ENCODE results near the gene IMPDH2. TPM values are rescaled to one million over a fixed set of nuclear protein-coding genes. Genes with fewer than 3 reads are reported as not detected.
A peak's percentile ranks its signal among the peaks of the same experiment; 100 is the strongest.

IMPDH2 gene
- total and polyA plus RNA-seq, 10 of the 15 experiments (the other 5 are each of a cell fraction or from before 2014, with no cell fraction given) = 190 to 424 (median 345) TPM

GRCh38 chr3:49024449-49024848 lies 4.7 kb downstream of the IMPDH2 start:
- Histone ChIP-seq H3K9ac (ENCODE audit: control insufficient read depth, insufficient read depth, low read length) (no peak overlapping the region), H2AFZ (ENCODE audit: control insufficient read depth, low read depth, low read length) (no peak overlapping the region), H3K4me1 (ENCODE audit: control insufficient read depth, insufficient read depth, low read length) (peaks cover 16% of the 10 kb centered on the region), H3K27me3 (replicated peaks in 1 of 2; ENCODE audit: control insufficient read depth in 2 of 2, insufficient read depth in 2 of 2, low read length in 1 of 2) (no peaks in the 10 kb centered on the region), H3K27ac (ENCODE audit: control insufficient read depth, insufficient read depth) (no peak overlapping the region), H4K20me1 (ENCODE audit: control insufficient read depth, insufficient read depth) (no peaks in the 10 kb centered on the region), H3K9me3 (replicated peaks; ENCODE audit: control insufficient read depth, insufficient read depth, low read length) (no peaks in the 10 kb centered on the region), H3K4me2 (ENCODE audit: control insufficient read depth, insufficient read depth) (no peak overlapping the region), H3K4me3 (no peak overlapping the region), H3K79me2 (ENCODE audit: control insufficient read depth, insufficient read depth, low read length) (peaks cover 66% of the 10 kb centered on the region), H3K36me3 (ENCODE audit: control insufficient read depth in 2 of 2, insufficient read depth in 2 of 2, low read length in 1 of 2) (peaks cover 19% of the 10 kb centered on the region in 2 experiments)
- RAD21 ChIA-PET (ENCODE audit: unreplicated experiment) = no interaction called here
- intact Hi-C loops (cut with micrococcal nuclease; ENCODE audit: unreplicated experiment) = loop anchor here (10.0 kb wide), 2 partner anchors 320 to 650 kb away; partner anchors contain the start of genes APEH and USP4
- no TSS peak for BruUV-seq (replicated peaks)
- TF ChIP-seq HDAC6 (IDR thresholded peaks at IDR 0.05; ENCODE audit: unreplicated experiment) = no peak
- TF ChIP-seq POLR2AphosphoS5 (IDR thresholded peaks at IDR 0.05; ENCODE audit: low read length) = 0 out of 2 replicates have a peak, but pooled peaks have one; percentile 41
- ATAC-seq = no peak
- FAIRE-seq = no peak
- CTCF ChIA-PET = interaction anchor here (0.8 to 3.0 kb wide), 4 partner anchors 17 to 632 kb away, joined by 3 to 15 read pairs (median 4); partner anchors contain the start of gene WDR6
- POLR2A ChIA-PET = interaction anchor here (1.1 to 1.2 kb wide), 2 partner anchors 8 to 34 kb away, joined by 3 to 4 read pairs; partner anchors contain the start of gene P4HTM
- SMC1A ChIA-PET (ENCODE audit: uncharacterized antibody, unreplicated experiment) = interaction anchor here (1.5 to 6.1 kb wide), 3 partner anchors 18 to 133 kb away, joined by 3 to 31 read pairs (median 3); partner anchors contain the start of genes P4HTM and WDR6
- 62% methylated on average over 5 of the region's 5 CpGs for WGBS (ENCODE audit: insufficient coverage, insufficient replicate concordance, low lambda C conversion rate, missing lambda C conversion rate)
- in situ Hi-C loops (cut with MboI) = no loop called here
- no peak for DNase-seq (ENCODE audit: low read depth, low spot score)

DNA sequence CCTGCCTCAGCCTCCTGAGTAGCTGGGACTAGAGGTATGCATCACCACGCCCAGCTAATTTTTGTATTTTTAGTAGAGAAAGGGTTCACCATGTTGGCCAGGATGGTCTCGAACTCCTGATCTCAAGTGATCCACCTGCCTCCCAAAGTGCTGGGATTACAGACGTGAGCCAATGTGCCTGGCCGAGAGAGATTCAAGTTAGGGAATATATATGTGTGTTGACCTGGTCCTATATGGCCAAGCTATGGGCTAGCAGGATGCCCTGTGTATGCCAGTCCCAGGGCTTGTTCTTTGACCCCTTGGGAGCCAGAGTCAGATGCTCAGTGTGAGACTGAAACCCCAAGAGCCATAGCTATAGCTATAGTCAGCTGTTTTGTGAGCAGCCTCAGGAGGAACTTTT lies 5.4 kb downstream of the IMPDH2 start:
- RAD21 ChIA-PET (ENCODE audit: unreplicated experiment) = interaction anchor here (0.9 kb wide), 1 partner anchor 17 kb away, joined by 3 read pairs; the partner anchor contains the start of gene WDR6
- DNase-seq (ENCODE audit: low read depth, low spot score) (no peak), ATAC-seq (no peak), FAIRE-seq (no peak)
- peaks cover 65% of the 10 kb centered on the region for H3K79me2 ChIP-seq (ENCODE audit: control insufficient read depth, insufficient read depth, low read length)
- SMC1A ChIA-PET (ENCODE audit: uncharacterized antibody, unreplicated experiment) = interaction anchor here (1.5 to 6.1 kb wide), 3 partner anchors 17 to 134 kb away, joined by 3 to 31 read pairs (median 3); partner anchors contain the start of genes P4HTM and WDR6
- peaks cover 19% of the 10 kb centered on the region in 2 experiments for H3K36me3 ChIP-seq (ENCODE audit: control insufficient read depth in 2 of 2, insufficient read depth in 2 of 2, low read length in 1 of 2)
- intact Hi-C loops (cut with micrococcal nuclease; ENCODE audit: unreplicated experiment) (loop anchor here (10.0 kb wide), 2 partner anchors 321 to 651 kb away; partner anchors contain the start of genes APEH and USP4), in situ Hi-C loops (cut with MboI) (no loop called here)
- no peaks in the 10 kb centered on the region for H3K9me3 ChIP-seq (replicated peaks; ENCODE audit: control insufficient read depth, insufficient read depth, low read length)
- no peaks in the 10 kb centered on the region for H3K27me3 ChIP-seq (replicated peaks in 1 of 2; ENCODE audit: control insufficient read depth in 2 of 2, insufficient read depth in 2 of 2, low read length in 1 of 2)
- H3K27ac ChIP-seq (ENCODE audit: control insufficient read depth, insufficient read depth) = no peak overlapping the region
- WGBS (ENCODE audit: insufficient coverage, insufficient replicate concordance, low lambda C conversion rate, missing lambda C conversion rate) = 63% methylated on average over 4 of the region's 4 CpGs
- POLR2A ChIA-PET = interaction anchor here (0.6 to 1.2 kb wide), 5 partner anchors 8 to 389 kb away, joined by 3 to 4 read pairs (median 3); partner anchors contain the start of genes P4HTM and SLC26A6
- H4K20me1 ChIP-seq (ENCODE audit: control insufficient read depth, insufficient read depth) = no peaks in the 10 kb centered on the region
- H2AFZ ChIP-seq (ENCODE audit: control insufficient read depth, low read depth, low read length) = no peak overlapping the region
- H3K4me3 ChIP-seq = no peak overlapping the region
- H3K4me1 ChIP-seq (ENCODE audit: control insufficient read depth, insufficient read depth, low read length) = peaks cover 16% of the 10 kb centered on the region
- H3K9ac ChIP-seq (ENCODE audit: control insufficient read depth, insufficient read depth, low read length) = no peak overlapping the region
- CTCF ChIA-PET = interaction anchor here (0.8 to 4.8 kb wide), 3 partner anchors 17 to 633 kb away, joined by 3 to 41 read pairs (median 15); partner anchors contain the start of gene WDR6
- peak overlapping the region; percentile 50 for H3K4me2 ChIP-seq (ENCODE audit: control insufficient read depth, insufficient read depth)
- no TSS peak for BruUV-seq (replicated peaks)
- TF ChIP-seq ZNF687 (IDR thresholded peaks at IDR 0.05) (no peak), WRNIP1 (IDR thresholded peaks at IDR 0.05; ENCODE audit: borderline replicate concordance, low read depth, low read length) (no peak), SMC3 (IDR thresholded peaks at IDR 0.05; ENCODE audit: borderline replicate concordance, low read length) (no peak), ZBED1 (IDR thresholded peaks at IDR 0.05; ENCODE audit: borderline replicate concordance) (no peak), RBBP5 (conservative IDR thresholded peaks at IDR 0.05) (no peak), TARDBP (IDR thresholded peaks at IDR 0.05; ENCODE audit: borderline replicate concordance) (no peak), NFYA (IDR thresholded peaks at IDR 0.05; ENCODE audit: borderline replicate concordance, low read depth, low read length) (no peak), NFYB (IDR thresholded peaks at IDR 0.05; ENCODE audit: insufficient read depth, low read depth, low read length) (no peak), POLR2AphosphoS5 (IDR thresholded peaks at IDR 0.05; ENCODE audit: low read length) (no peak), MYB (IDR thresholded peaks at IDR 0.05; ENCODE audit: borderline replicate concordance, low read depth, low read length) (no peak), NR2C2 (IDR thresholded peaks at IDR 0.05; ENCODE audit: borderline replicate concordance, control insufficient read depth, insufficient read length, low read depth) (no peak)

Data from GM12878 (cell line).